RWPE1 (cell line): ENCODE results near the gene IPO11.
"Not testable (repeated sequence)": the region's sequence is repeated elsewhere in the genome, so short reads cannot be mapped to it uniquely, and the experiment has no call there.

Experiments used
- CTCF ChIA-PET: fragments of 350-600 bp; sonication (Branson Sonifier 250); formaldehyde crosslinking; extraction: SDS; loops from one replicate; lab custom pipeline; 2021; lab: Yijun Ruan, JAX
- POLR2A ChIA-PET: fragments of 400-600 bp; formaldehyde crosslinking; extraction: SDS; loops from one replicate; lab custom pipeline; 2020; ENCODE audit warnings: antibody characterized with exemption; ENCODE audit not compliant: low non-redundant PET; lab: Yijun Ruan, JAX
- DNase-seq: peaks from one replicate; pipeline ENCODE4 v3.0.0; 2012; ENCODE audit warnings: low spot score
- H3K27ac ChIP-seq: fragments of 450-650 bp; 2 replicates; pipeline ENCODE4 v1.5.1; 2017
- TF ChIP-seq, protein P1 (sequence below): fragments of 450-650 bp; conservative IDR thresholded peaks from 2 replicates; pipeline ENCODE4 v1.5.1; 2017; ENCODE audit warnings: low read depth, mild to moderate bottlenecking

IPO11 gene

DNA sequence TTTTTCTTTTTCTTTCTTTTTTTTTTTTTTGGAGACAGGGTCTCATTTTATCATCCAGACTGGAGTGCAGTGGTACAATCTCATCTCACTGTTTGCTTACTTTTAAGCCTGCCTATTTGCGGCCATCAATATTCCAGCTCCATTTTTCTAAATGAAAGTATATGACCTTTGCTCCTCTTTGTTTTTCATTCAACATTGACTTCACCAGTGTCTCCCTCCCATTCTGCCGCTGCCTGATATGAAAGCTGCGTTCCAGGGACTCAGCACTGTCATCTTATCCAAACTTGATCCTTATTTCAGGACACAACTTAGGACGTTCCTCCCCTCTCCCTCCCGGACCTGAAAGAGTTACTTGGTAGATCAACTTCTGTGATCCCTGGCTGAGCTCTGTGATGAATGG is 239.7 kb downstream of the IPO11 start:
- no peak overlapping the region for H3K27ac ChIP-seq
- ChIA-PET CTCF (interaction anchor here (0.6 kb wide), 1 partner anchor 224 kb away, joined by 3 read pairs; no protein-coding TSS in a partner anchor), POLR2A (no interaction called here)
- DNase-seq: no peak
- TF ChIP-seq, protein P1, sequence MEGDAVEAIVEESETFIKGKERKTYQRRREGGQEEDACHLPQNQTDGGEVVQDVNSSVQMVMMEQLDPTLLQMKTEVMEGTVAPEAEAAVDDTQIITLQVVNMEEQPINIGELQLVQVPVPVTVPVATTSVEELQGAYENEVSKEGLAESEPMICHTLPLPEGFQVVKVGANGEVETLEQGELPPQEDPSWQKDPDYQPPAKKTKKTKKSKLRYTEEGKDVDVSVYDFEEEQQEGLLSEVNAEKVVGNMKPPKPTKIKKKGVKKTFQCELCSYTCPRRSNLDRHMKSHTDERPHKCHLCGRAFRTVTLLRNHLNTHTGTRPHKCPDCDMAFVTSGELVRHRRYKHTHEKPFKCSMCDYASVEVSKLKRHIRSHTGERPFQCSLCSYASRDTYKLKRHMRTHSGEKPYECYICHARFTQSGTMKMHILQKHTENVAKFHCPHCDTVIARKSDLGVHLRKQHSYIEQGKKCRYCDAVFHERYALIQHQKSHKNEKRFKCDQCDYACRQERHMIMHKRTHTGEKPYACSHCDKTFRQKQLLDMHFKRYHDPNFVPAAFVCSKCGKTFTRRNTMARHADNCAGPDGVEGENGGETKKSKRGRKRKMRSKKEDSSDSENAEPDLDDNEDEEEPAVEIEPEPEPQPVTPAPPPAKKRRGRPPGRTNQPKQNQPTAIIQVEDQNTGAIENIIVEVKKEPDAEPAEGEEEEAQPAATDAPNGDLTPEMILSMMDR: no peak

DNA sequence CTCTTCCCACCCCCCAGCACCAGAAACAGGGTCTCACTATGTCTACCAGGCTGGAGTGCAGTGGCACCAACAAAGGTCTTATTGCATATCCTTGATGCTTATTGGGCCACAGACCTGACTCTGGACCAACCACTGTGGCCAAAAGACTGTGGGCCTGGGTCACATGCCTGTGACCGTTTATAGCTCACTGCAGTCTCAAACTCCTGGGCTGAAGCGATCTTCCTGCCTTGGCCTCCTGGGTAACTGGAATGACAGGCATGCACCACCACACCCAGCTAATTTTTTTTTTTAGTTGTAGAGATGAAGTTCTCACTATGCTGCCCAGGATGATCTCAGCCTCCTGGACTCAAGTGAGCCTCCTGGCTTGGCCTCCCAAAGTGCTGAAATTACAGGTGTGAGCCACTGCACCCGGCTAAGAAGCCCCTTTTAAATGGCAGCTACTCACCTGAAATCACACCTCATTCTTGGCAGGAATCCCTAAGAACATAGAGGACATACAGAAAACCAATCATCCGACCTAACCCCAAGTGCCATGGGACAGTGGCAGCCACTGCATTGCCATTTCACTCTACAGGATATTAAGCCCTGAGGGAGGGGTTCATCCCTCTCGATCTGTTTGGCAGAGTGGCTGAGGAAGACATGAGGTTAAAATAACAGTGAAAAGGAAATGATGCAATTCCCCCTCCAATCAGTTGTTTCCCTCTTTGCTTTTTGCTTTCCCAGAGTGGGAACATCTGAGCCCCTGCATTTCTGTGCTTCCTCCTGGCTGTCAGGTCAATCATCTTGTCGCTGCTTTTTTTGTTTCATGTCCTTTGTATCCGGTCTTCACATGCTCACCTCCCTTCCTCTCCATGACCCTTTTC is 240.7 kb downstream of the IPO11 start:
- no peak for DNase-seq
- ChIA-PET CTCF (interaction anchor here (0.9 kb wide), 1 partner anchor 28 kb away, joined by 4 read pairs; no protein-coding TSS in a partner anchor), POLR2A (no interaction called here)
- no peak overlapping the region for H3K27ac ChIP-seq
- TF ChIP-seq, protein P1: no peak

DNA sequence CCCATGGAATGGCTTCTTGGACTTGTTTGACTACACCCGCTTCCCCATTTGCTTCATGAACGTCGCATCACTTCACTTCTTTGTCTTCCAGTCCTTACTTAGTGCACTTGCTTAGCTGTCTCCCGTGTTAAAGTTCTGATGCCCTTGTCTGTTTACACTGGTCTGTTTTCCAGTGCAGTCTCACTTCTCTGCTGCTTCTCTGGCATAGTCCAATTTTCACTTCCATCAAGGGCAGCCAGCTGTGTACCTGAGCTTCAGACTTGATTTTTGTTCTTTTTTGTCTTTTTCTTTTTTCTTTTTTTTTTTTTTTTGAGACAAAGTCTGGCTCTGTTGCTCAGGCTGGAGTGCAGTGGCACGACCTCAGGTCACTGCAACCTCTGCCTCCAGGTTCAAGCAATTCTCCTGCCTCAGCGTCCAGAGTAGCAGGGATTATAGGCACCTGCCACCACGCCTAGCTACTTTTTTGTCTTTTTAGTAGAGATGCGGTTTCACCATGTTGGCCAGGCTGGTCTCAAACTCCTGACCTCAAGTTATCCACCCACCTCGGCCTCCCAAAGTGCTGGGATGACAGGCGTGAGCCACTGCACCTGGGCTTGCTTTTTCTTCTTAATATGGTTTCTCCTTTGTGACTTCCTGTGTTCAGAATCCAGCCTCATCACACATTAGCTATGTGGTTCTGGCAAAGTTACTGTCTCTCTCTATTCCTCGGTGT is 241.5 kb downstream of the IPO11 start:
- POLR2A ChIA-PET: interaction anchor here (0.5 kb wide), 1 partner anchor 10 kb away, joined by 3 read pairs; no protein-coding TSS in a partner anchor
- CTCF ChIA-PET: interaction anchor here (0.9 kb wide), 1 partner anchor 28 kb away, joined by 4 read pairs; no protein-coding TSS in a partner anchor
- DNase-seq: no peak
- TF ChIP-seq, protein P1: no peak
- no peak overlapping the region for H3K27ac ChIP-seq

DNA sequence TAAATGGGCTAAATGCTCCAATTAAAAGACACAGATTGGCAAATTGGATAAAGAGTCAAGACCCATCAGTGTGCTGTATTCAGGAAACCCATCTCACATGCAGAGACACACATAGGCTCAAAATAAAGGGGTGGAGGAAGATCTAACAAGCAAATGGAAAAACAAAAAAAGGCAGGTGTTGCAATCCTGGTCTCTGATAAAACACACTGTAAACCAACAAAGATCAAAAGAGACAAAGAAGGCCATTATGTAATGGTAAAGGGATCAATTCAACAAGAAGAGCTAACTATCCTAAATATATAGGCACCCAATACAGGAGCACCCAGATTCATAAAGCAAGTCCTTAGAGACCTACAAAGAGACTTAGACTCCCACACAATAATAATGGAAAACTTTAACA is 245.2 kb downstream of the IPO11 start:
- DNase-seq, CTCF ChIA-PET, H3K27ac ChIP-seq, POLR2A ChIA-PET: not testable (repeated sequence)

DNA sequence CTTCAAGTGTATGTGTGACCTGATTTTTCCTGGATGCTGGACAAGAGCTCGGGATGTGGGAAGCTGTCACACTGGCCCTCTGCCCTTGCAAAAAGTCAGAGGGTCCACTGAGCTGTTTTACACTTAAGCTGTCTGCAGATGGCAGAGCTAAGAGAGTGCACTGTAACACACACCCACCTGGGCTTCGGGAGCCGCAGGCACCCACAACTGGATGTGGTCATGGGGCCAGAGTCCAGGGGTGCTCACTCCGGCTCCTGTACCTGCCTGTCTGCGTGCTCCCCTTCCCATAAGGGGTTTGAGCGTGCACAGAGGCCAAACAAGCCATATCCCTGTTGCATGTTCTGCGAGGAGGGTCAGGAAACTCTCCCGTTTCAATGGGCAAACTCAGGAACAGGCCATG is 248.6 kb downstream of the IPO11 start:
- TF ChIP-seq, protein P1: no peak
- no peak for DNase-seq
- CTCF ChIA-PET: interaction anchor here (0.6 kb wide), 1 partner anchor 295 kb away, joined by 6 read pairs; no protein-coding TSS in a partner anchor
- H3K27ac ChIP-seq: no peak overlapping the region
- POLR2A ChIA-PET: no interaction called here

DNA sequence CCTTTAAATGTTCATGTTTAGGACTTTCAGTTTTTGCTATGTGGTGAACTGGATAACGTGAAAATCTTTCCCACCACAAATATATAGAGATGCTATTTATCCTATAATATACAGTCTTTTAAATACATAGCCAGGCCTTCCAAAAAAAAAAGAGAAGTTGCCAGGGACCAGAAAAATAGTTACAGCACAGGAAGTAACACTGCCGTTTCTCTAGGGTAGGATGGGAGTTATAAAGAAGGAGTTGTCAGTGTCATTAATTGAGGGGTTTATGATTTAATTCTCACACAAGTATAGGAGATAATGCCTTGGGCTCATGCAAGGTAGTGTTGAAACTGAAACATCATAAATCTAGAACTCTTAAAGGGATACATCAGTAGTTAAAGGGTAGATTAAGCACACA is 250.0 kb downstream of the IPO11 start:
- ChIA-PET CTCF (no interaction called here), POLR2A (no interaction called here)
- H3K27ac ChIP-seq: no peak overlapping the region
- no peak for DNase-seq
- TF ChIP-seq, protein P1: no peak
